Activated CD8-positive, alpha-beta memory T cell treated with anti-CD3 and anti-CD28 coated beads for 48 hours (primary cell): ENCODE measurements around the gene CREM.
A peak's percentile ranks its signal among the peaks of the same experiment; 100 is the strongest.

Experiments used
- DNase-seq, 3 experiments: peaks; one replicate each; pipeline ENCODE4 v3.0.0-alpha.2; 2020; ENCODE audit warnings: low read depth in 2 of 3, low spot score in 2 of 3

CREM gene

DNA sequence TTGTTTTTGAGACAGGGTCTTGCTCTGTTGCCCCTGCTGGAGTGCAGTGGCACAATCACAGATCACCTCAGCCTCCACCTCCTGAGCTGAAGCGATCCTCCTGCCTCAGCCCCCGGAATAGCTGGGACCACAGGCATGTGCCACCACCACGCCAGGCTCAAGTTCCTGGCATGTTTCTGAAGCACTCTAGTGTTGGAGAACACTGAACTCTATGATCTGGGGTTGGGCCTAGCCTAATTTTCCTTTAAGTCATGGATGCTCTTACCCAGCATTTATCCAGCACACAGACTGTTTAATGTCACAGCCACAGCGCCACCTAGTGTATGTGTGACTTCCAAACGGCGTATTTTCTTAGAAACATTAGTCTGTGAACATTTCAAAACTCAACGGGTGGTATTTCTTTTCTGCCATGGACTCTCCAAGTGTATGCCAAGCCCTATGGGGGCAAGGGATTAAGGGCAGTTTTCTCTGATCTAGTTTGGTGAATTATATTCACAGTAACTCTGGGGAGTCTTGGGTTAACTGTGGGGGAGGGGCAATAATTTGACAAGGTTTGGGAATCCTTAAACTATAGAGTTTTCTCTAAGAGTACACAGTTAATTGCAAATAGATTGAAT, 91.8 kb downstream of the CREM start:
- DNase-seq, result peak; percentile 49 to 77 (median 57)

DNA sequence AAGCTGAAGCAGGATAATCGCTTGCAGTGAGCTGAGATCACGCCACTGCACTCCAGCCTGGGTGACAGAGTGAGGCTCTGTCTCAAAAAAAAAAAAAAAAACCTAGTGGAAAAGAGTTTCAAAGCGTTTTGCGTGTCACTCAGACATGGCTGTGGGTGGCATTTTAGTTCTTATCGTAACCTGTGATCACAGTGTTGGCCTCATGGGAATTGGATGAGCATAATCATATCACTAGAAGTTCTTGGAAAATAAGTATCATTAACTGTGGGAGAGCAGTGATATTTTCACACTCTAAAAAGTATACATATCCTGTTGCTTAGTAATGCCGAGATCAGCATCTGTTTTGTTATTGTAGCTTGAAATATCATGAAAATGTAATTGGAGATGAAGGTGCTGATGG, 92.6 kb downstream of the CREM start:
- no peak for DNase-seq

DNA sequence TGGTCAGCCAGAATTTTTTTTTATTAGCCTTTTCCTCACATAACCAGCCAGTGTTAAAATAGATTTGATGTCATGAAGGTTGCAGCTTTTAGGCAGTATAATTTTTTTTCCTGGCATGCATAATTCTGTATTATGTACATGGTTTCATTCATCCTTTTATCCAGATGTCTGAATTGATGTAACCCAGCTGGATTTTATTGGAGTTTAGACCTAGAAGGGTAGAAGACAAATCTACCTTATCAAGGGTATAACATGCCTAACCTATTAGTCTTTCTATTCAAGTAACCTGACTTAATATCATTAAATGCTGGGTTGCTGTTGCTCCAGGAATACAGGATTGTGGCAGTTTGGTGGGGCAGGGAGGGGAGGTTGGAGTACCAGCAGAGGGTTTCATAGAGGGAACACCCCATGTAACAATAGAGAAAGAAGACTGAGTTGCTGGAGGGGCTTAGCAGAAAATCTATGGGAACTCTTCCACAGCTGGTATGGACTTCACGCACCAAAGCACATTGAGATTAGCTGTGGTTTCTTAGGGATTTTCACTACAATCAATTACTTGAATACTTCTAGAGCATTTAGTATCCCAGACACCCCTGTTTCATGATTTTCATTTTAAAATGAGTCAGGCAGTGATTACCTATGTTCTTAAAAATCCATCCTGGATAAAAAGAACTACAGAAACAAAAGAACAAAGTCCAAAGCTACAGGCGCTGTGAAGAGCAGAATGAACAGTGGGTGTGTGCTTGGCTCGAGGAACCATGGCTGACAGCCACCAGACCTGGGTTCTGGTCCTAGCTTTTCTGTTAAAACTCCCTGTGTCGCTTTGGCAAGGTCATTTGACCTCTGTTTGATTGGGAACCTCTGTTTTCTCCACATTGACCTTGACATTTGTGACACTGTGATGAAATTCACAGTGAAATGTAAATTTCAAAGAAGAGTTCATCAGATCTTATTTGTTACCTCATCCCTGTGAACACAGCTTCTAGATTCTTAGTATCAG, 93.5 kb downstream of the CREM start:
- DNase-seq, result no peak

DNA sequence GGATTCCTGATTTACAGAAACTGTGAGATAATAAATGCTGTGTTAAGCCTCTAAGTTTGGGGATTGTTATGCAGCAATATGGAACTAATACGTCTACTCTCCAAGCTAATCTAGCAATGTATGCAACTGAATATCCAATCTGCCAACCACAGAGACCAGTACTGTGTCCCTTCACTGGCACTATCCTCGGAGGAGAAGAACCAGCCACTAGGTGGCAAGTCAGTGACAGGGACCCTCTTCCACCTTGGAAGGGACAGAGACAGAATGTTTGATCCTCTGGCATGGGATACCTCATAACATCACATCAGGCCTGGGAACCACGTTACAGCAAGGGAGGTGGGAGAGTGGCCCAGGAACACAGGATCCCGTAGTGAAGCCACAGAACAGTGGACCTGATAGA, 96.4 kb downstream of the CREM start:
- no peak for DNase-seq

DNA sequence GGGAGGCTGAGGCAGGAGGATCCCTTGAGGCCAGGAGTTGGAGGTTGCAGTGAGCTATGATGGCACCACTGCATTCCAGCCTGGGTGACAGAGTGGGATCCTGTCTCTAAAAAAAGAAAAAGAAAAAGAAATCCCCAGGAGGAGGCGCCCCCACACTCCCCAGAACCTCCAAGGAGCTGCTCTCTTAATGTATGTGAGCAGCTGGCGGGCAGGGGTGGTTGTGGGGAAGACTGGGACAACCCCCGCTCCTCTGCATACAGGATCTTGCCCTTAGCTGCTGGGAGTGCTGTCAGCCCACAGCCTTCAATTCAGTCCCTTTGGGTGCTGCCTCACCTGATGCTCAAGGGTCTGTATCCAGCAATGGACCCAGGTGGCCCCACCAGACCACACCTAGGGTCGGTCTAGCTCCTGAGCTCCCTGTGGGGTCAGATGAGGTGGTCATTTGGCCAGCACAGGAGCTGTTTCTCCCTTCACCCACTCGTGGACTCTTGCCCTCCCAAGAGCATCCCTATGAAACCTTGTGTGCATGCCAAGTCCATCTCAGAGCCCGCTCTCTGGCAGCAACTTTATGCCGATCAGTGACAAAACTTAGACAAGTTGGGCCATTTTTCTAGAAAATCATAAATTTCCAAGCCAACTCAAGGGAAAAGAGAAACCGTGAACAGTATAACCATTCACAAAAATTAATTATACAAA, 97.5 kb downstream of the CREM start:
- DNase-seq, result no peak

DNA sequence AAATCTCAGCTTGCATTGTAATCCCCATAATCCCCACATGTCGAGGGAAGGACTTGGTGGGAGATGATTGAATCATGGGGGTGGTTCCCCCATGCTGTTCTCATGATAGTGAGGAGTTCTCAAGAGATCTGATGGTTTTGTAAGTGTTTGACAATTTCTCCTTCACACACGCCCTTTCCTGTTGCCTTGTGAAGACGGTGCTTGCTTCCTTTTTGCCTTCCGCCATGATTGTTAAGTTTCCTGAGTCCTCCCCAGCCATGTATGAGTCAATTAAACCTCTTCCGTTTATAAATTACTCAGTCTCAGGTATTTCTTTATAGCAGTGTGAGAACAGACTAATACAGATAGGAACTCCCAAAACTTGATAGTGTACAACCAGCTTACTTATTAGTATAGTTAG, 98.6 kb downstream of the CREM start:
- DNase-seq, result no peak

DNA sequence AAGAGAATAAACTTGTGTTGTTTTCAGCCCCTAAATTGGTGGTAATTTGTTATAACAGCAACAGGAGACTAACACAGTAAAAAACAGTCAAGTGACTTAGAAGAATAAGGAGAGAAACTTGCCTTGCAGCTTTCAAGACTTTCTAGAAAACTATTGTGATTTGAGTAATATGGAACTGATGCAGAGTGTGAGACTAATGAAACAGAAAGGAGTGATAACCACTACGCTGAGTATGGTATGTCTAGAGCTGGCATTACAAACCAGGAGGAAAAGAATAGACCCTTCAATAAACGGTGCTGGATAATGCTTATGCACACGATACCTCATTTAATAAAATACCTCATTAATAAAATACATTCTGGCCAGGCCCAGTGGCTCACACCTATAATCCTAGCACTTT, 99.9 kb downstream of the CREM start:
- no peak for DNase-seq

DNA sequence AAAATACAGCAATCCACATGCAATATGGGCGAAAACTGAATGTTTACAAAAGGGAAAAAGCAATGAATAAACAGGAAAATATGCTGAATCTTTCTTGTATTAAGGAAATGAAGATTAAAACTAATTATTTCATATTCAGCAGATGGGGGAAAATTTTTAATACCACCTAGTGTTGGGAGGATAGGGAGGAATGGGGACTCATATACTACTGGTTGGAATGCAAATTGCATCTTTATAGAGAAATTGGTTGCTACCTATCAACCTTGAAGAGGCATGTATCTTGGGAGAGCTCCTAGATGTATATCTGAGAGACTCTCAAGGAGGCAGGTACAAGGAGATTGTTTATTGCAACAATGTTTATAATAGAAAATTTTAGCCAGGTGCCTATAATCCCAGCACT, 101.4 kb downstream of the CREM start:
- DNase-seq, result no peak

DNA sequence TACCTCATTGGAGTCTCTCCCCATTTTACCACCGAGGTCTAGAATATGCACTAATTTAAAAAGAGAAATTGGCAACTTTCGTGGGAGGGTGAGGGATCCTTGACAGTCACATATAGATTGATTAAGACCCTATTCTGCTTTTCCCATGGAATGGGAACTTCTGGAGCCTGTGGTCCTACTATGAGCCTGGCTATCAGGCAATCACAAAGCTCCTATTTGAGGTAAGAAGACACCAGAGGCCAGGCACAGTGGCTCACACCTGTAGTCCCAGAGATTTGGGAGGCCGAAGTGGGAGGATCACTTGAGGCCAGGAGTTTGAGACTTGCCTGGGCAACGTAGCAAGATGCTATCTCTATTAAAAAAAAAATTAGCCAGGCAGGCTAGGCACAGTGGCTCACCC, 105.0 kb downstream of the CREM start:
- no peak for DNase-seq

DNA sequence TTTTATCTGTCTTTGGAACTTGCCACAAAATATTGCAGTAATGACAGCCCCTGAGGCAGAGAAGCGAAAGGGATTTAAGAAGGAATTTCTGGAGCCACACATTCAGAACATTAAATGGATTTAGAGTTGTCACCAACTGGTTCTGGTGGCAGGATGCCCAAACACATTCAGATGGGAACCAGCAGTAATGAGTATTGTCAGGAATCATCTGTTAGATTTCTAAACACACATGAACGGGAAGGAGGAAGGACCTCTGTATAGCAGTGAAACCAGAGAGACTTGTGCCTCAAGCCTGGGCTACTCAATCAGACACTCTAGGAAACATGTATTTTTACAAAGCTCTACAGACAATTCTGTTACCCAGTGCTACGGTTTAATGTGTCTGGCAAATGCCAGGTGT, 105.9 kb downstream of the CREM start:
- no peak for DNase-seq

DNA sequence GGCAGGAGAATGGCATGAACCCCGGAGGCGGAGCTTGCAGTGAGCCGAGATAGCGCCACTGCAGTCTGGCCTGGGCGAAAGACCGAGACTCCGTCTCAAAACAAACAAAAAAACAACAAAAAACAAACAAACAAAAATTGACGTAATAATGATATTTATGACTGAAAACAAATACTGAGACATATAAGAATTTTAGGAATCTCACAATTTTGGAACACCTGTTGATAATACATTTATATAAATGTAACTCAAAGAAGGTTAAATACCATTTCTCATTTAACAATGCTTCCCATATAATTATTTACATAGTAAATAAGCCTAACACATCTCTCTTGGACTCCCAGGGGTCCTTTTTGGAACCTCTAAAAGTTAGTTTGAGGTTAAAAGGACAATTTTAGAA, 107.4 kb downstream of the CREM start:
- no peak for DNase-seq

DNA sequence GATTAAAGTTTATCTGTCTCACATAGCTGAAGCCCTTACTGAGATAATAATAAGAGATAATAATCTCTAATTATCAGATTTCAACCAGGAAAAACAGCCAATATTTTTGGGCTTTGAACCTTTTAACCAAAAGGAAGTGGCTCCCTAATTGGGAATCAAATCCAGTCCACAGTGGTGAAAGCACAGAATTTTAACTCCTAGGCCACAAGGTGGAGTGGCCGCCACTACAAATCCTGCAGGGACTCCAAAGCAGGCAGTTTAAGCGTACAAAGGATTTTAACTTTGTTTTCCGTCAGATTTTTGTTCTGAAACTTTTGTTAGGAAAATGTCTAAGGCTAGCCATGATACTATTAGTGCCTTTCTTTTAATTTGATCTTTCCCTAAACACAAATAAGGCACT, 110.1 kb downstream of the CREM start:
- no peak for DNase-seq

DNA sequence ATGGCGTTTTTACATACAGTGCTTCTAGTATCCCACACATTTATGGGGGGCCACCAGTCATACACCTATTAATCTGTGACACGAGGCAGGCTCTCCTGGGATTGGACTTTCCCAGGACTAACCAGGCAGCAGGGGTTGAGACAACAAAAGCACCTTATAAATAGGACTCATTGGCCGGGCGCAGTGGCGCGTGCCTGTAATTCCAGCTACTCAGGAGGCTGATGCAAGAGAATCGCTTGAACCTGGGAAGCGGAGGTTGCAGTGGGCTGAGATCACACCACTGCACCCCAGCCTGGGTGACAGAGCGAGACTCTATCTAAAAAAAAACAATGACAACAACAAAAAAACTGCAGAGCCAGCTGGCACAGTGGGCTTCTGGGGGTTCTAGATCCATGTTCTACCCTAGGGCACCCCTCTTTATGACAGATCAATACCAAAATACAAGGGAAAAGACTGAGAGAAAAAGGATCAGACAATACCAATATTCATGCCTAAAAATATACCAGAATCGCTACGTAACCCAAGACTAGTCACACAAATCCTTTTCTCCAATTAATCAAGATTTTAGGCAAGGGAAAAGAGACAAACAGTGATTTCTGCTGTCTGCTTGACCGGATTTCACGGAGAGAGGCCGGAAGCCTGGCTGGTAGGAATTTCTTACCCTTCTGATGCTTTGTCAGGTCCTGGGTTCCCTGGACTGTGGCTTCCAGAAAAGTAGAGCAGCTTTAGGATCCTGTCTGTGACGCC, 111.3 kb downstream of the CREM start:
- no peak for DNase-seq

DNA sequence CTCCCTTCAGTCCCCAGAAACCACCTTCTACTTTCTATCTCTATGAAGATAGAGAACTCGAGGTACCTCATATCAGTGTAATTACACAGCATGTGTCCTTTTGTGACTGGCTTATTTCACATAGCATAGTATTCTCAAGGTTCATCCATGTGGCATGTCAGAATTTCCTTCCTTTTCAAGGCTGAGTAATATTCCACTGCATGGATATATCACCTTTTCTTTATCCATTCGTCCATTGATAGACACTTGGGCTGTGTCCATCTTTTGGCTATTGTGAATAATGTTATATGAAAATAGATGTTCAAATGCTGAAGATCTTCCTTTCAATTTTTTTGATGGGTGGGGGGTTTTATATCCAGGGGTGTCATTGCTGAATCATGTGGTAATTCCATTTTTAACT, 117.9 kb downstream of the CREM start:
- no peak for DNase-seq

DNA sequence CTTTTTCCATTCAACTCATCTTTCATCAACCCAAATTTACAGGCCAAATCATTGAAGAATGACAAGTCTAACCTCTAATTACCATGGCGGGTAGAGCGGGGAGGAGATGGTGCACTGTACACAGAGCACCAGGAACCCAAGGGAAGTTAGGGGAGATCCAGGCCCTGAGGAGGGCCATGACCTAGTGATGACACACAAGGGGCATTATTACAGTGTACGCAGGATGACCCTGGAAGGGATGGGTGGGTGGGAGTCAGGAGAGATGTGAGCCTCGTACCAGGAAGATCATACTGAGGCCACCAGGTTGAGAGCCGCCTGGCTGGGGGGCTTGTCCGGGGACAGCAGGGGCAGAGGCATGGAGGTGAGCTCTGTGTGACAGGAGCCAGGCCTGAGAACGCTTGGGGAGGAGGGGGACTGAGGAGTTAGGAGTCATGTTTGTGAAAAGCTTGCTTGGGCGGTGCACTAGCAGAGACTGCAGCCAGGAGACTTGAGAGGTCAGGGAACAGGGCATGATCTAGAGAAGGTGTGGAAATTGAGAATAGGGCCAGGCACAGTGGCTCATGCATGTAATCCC, 120.2 kb downstream of the CREM start:
- no peak for DNase-seq

DNA sequence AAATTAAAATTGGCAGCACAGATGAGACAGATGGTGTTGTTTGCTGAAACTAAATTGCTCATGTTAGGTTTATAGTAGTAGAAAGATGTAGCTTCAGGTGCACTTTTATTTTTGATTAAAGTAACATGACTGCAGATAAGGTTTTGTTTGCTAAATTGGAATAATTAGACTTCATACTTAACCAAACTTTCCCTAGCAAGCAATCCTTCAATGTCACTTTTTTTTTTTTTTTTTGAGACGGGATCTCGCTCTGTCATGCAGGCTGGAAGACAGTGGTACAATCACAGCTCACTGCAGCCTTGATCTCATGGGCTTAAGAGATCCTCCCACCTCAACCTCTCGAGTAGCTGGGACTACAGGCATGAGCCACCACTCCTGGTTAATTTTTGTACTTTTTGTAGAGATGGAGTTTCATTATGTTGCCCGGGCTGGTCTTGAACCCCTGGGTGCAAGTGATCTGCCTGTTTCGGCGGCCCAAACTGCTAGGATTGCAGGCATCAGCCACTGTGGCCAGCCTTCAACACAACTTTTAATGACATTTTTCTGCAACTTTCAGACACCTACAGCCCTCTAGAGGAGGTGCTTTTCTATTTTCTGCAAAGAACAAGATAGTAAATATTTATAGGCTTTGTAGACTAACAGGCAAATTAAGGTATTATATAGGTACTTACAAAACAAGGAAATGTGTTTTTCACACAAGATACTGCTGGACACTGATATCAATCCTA, 124.9 kb downstream of the CREM start:
- DNase-seq, result no peak

DNA sequence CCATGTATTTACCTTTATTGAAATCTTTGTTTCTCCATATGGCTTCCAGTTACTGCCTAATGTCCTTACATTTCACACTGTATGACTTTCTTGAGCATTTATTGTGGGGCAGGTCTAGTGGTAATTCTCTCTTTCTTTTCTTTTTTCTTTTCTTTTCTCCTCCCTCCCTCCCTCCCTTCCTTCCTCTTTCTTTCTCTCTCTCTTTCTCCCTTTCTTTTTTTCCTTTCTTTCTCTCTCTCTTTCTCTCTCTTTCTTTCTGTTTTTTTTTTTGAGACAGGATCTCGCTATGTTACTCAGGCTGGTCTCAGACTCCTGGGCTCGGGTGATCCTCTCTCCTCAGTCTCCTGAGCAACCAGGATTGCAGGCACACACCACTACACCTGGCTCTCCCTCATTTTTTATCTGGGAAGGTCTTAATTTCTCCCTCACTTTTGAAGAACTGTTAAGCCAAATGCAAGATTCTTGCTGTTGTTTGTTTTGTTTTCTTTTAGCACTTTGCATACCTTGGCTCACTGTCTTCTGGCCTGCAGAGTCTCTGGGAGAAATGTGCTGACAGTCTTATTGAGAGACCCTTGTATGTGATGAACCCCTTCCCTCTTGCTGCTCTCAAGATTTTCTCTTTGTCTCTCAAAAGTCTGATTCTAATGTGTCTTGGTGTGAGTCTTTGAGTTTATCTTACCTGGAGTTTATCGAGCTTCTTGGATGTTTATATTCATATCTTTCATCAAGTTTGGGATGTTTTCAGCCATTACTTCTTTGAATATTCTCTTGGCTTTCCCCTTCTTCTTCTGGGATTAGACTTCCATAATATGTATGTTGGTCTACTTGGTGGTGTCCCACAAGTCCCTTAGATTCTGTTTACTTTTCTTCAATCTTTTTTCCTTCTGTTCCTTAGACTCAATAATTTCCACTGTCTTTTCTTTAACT, 130.7 kb downstream of the CREM start:
- no peak for DNase-seq

DNA sequence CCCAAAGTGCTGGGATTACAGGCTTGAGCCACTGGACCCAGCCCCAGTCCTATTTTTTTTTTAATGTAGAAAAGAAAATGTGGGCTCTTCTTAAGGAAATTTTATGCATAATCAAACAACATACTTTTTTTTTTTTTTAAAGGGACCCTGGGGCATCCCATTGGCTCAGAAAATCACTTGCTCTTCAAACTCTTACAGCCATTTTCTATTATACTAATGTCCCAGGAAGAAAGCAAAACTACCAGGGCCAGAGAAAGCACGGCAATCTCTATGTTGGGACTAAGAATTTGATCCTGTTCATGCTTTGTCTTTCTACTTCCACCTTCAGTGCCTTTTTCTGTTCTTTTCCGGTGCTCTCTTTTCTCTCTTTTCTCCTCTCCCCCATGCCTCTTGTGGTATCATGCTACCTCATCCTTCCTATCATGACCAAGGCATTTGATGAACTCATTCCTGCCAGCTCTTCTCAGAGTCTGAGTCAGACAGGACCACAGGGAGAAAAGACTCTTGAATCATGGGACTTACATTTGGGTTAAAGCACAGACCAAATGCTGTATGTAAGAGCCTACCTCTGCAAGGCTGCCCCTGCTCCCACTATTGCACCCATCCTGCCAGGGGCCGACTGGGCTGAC, 133.2 kb downstream of the CREM start:
- DNase-seq, result no peak

DNA sequence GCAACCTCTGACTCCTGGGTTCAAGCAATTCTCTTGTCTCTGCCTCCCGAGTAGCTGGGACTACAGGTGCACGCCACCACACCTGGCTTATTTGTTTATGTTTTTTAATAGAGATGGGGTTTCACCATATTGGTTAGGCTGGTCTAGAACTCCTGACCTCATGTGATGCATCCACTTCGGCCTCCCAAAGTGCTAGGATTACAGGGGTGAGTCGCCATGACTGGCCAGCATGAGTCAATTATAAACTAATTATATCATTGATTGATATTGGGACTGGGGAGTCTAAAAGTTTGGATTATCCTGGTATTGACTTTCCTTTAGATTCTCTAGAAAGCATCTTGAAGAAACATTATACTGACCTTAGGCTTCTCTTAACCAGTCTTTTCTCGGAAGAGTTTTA, 135.8 kb downstream of the CREM start:
- DNase-seq, result no peak
